Hepatic stellate cell (primary cell): Measurements from ENCODE around the gene MEIOSIN.
"Not testable (repeated sequence)": the region's sequence is repeated elsewhere in the genome, so short reads cannot be mapped to it uniquely, and the experiment has no call there.

Source experiments
- DNase-seq: peaks from one replicate; pipeline ENCODE4 v3.0.0; 2011; ENCODE audit warnings: low spot score

MEIOSIN gene

GRCh38 chr19:45720065-45720464 lies 13.2 kb upstream of the MEIOSIN start:
- not testable (repeated sequence) for DNase-seq

GRCh38 chr19:45728683-45729082 lies 4.6 kb upstream of the MEIOSIN start:
- not testable (repeated sequence) for DNase-seq

DNA sequence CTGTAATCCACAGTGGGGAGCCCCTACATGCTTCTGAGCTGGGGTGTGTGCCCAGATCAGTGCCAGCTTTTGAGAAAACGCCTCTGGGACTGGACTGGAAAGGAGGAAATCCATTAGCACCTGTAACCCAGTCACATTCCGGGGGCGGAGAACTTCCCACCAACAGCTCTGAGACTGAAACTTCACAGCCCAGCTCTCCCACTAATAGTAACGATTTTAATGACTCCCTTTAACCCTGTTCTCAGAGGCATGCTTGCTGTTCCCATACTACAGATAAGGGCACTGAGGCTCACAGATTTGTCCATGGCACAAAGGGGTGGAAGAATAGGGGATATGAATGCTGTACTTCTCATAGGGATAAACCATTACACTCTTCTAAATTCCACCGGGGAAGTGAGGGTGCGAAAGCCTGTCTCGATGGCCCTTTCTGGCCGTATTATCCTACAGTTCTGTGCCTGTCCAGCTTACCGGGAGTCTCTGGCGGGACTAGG lies 3.4 kb upstream of the MEIOSIN start:
- no peak for DNase-seq

DNA sequence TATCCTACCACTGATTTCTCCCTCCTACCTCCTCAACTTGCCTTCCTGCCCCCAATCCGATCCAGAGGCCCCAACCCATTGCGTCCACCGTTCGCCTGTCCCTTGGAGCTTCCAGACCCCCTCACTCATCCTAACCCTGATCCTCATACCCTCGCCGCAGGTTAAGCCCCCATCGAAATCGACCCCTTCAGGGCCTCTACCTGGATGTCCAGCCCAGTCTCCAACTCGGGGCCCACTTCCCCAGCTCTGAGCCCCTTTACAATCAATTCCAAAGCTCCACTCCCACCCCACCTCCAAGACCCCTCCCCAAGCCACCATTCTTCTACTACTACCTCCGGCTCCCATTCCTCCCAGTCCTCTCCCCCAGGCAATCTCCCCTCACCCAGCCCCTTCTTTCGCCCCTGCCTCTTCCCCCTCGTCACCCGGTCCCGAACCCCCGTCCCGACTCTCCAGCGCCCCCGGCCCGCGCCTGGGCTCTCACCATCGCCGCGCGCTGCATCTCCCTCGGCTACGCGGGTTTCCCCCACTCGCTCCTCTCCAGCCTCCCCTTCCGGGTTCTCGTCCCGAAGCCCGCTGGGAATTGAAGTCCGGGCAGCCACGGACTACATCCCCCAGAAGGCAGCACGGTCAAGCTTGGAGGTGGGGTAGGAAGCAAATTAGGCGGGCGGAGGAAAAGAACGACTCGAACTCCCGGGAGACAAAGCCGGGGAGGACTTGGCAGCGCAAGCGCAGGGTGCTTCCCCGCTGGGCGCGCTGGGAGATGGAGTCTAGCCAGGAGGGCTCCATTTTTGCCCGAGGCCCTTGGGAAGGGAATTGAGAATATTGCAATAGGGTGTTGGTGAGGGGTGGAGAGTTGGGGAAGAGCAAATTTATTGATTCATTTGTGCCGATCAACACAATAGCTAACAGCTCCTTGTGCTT lies 2.6 kb upstream of the MEIOSIN start, which contains the start of gene FBXO46:
Gene FBXO46 (minus strand): TSS at position 529 of the 921 bp plus-strand sequence. CDS start 17,401 bp downstream, outside the sequence.
- peak; percentile 98 for DNase-seq

DNA sequence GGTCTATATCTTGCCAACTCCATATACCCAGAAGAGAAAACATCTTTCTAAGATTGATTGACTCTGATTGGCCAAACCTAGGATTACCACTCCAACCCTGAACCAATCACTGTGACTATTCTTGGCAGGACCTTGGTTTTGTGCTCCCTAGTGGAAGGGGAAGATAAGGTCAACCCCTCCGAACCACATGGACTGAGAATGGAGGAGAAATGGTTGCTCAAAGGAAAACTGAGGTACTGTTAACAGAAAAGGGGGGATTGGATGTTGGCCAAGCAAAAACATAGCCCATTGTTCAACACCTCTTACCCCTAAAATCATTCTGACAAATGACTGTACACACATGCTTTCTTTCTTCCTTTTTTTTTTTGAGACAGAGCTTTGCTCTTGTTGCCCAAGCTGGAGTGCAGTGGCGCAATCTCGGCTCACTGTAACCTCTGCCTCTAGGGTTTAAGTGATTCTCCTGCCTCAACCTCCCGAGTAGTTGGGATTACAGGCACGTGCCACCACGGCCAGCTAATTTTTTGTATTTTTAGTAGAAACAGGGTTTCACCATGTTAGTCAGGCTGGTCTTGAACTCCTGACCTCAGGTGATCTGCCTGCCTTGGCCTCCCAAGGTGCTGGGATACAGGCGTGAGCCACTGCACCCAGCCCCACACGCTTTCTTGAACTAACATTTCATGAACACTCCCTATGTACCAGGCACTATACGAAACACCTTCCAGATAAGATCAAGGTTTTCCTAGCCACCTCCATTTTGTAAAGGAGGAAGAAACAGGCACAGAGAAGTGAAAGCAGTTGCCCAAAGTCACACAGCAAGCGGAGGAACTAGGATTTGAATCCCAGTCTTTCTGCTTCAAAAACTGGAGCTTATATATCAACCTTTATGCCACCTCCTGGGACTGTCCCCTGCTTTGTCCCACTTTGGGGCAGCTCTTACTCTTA lies 6.5 kb downstream of the MEIOSIN start:
- DNase-seq, result no peak

DNA sequence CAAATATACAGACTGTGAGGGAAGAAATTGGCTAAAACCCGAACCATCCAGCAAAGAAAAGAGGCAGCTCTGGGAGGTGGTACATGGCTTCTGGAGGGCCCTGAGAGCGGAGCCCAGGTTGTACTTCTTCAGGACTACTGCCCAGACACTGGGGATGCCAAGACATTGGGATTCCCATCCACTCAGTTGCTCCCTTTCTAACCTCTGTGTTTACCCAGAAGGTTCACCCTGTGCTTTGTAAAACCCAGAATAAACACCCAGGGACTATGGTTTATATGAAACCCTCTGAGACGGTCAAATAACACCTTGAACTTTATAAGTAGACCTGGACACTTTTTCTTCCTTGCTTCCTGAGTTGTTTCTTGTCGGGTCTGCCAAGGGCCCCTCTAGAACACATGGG lies 9.7 kb downstream of the MEIOSIN start:
- DNase-seq, result no peak

DNA sequence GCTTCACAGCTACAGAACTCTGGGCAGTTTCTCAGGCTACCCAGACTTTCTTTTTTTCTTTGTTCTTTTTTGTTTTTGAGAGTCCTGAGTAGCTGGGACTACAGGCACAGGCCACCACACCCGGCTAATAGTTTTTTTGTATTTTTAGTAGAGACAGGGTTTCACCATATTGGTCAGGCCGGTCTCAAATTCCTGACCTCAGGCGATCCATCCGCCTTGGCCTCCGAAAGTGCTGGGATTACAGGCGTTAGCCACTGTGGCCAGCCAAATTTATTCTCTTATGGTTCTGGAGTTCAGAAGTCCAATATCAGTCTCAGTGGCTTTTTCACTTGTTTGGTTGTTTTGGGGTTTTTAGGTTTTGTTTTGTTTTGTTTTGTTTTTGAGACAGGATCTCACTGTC lies 12.4 kb downstream of the MEIOSIN start:
- no peak for DNase-seq

GRCh38 chr19:45746866-45747265 lies 13.6 kb downstream of the MEIOSIN start:
- no peak for DNase-seq

- no peak for DNase-seq
Observed at GRCh38 chr19:45747513-45747912, 14.3 kb downstream of the MEIOSIN start.

- DNase-seq, result not testable (repeated sequence)
Observed at GRCh38 chr19:45751483-45751882, 18.2 kb downstream of the MEIOSIN start.

DNA sequence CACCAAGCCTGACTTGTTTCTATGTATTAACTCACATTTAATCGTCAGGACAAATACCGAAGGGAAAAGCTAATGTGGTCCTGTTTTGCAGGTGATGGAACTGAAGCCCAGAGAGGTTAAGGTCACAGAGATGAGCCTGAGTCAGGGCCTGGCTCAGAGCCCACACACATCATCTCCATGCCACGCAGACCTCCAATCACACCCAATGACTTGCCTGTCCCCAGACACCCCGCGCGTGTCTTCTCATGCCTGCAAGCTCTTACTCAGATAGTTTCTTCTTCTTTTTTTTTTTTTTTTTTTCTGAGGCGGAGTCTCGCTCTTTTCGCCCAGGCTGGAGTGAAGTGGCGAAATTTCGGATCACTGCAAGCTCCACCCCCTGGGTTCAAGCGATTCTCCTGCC lies 19.4 kb downstream of the MEIOSIN start:
- no peak for DNase-seq

DNA sequence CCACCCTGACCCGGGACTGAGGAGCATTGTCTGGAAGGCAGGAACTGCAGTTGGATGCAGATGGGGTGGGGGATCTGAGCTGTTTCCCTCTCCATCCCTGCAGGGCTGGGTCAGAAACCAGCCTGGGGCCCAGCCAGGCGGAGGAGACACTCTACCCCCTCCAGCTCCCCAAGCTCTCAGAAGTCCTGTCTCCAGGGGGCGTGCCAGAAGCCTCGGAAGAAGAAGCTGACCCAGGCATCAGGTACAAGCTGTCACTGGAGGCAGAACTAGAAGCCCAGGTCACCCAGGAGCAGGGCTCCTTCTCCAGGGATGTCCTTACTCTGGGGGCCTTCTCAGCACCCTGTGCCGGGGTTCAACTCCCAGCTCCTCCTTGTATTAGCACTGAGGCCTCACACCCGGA lies 20.3 kb downstream of the MEIOSIN start:
- DNase-seq, result no peak

DNA sequence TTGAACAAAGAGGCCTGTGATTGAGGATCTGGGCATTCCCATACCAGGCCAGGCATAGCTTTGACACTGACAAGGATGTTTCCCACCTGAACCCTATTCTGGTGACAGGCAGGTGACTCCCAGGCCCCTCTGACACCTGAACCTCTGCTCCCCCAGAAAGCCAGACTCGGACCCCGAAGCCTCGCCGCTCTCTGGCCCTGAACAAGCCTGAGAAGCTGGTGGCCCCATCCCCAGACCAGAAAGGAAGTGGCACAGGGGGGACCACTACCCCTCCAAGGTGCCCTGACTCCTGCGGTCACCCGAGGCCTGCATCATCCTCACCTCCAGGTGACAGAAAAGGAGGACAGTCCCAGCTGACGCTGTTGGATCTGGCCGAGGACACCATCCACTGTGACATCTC lies 21.1 kb downstream of the MEIOSIN start:
- DNase-seq, result no peak

GRCh38 chr19:45757695-45758094 lies 24.5 kb downstream of the MEIOSIN start:
- no peak for DNase-seq

DNA sequence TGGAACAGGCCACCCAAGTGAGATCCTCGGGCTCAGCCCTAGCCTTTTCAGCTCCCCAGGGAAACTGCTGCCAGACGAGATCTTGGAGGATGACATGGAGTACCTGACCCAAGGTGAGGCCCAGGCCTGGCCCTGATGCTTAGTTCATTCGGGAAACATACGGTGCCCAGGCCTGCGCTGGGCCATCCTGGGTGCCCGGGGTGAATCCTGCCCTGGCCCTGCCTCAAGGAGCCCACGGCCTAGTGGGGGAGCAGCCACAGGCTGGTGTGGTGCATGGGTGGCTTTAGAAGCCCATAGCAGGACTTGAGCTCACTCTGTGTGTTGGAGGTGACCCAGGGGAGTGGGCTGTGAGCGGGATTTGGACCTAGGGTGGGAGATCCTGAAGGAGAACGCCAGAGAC lies 25.7 kb downstream of the MEIOSIN start:
- no peak for DNase-seq

GRCh38 chr19:45761714-45762113 lies 28.5 kb downstream of the MEIOSIN start:
- DNase-seq, result no peak

- DNase-seq, result no peak
Observed at GRCh38 chr19:45762870-45763631, 29.8 kb downstream of the MEIOSIN start.

- no peak for DNase-seq
Observed at GRCh38 chr19:45763691-45764294, 30.6 kb downstream of the MEIOSIN start.

DNA sequence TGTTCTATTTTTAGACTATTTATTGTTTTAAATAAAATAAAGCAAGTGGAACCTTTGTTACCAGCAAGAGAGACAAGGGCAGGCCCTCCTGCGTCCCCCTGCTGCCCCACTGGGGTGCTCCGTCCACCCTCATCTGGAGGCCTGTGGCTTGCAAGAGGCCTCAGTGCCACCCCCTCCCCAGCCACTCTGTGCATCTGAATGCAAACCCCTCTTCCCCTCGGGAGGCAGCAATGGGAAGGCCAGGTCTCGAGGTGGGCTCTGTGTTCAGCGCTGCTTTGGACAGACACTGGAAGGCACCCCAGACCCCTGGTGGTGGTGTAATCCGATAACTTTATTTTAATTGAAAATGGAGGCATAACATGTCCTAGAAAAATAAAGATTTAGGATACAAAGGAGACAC lies 31.2 kb downstream of the MEIOSIN start:
- DNase-seq, result no peak

DNA sequence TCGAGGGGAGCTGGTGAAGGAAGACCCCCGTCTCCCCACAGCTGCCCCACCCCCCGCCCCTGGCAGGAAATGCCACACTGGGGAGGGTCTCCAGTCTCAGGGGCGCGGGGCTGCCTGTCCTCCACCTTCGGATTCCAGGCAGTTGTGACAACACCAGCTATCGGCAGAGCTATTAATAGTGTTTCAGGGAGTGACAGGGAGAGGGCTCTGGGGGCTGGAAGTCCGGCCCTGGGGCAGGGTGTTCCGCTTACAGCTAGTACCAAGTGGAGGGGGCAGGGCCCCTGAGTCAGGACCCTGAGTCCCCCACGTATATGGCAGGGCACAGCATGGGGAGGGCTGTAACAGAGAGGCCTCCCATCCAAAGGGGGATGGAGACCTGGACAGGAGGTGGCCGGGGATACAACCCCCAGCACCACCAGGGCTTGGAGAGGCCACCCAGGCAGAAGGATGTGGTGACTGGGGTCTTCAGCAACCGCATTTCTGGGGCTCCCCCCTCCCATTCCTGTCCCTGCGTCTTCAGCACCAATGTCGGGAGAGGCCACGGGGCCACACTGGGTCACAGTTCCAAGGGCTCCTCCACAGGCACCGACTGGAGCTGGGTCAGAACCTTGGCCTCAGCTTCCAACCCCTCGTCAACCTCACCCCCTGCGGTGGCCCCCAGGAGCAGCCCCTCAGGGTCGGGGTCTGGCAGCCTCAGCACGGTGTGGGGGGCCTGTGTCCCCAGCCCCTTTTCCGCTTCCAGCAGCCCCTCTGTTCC lies 31.9 kb downstream of the MEIOSIN start:
- DNase-seq, result no peak
